ENCODE results near the gene NKAIN1. TPM values are rescaled to one million over a fixed set of nuclear protein-coding genes. Genes with fewer than 3 reads are reported as not detected.

Gene NKAIN1
- total RNA-seq, 4 donors from 2014 or later, result not detected

Other genes starting within 250 kb of the NKAIN1 start
- 100 to 1,000 TPM in 1 of 4 donors, 10 to 100 TPM in 3; 66.7 to 121 (median 83.9) TPM for gene PUM1, start 174.2 kb downstream of the NKAIN1 start, total RNA-seq
- 10 to 100 TPM; 32.5 to 53.2 (median 42.0) TPM for gene SNRNP40, start 56.9 kb upstream of the NKAIN1 start, total RNA-seq
- gene ZCCHC17, start 57.1 kb upstream of the NKAIN1 start, total RNA-seq, result 10 to 100 TPM; 18.3 to 22.5 (median 18.8) TPM
- gene FABP3, start 133.2 kb upstream of the NKAIN1 start, total RNA-seq, result 10 to 100 TPM in 3 of 4 donors, 1 to 10 TPM in 1; 4.9 to 15.6 (median 12.9) TPM
- gene SERINC2, start 173.3 kb upstream of the NKAIN1 start, total RNA-seq, result 10 to 100 TPM in 1 of 4 donors, 1 to 10 TPM in 3; 2.2 to 12.2 (median 5.4) TPM

All from omental fat pad (tissue), 4 donors.